HepG2 (cell line): Measurements from ENCODE around the gene NET1. TPM values are rescaled to one million over a fixed set of nuclear protein-coding genes. Genes with fewer than 3 reads are reported as not detected.

ENCODE experiments used
- ATAC-seq: fragments of 200-7000 bp; cut with Tn5 transposase; 3 replicates; pipeline ENCODE4 v1.9.1; 2020; ENCODE audit warnings: mild to moderate bottlenecking, moderate library complexity
- BruUV-seq: library from RNA; stranded (reverse); fragments of 400-500 nt; replicated peaks from 2 replicates; lab custom pipeline; 2021; lab: Mats Ljungman, UMichigan
- CTCF ChIA-PET: fragments of 300-600 bp; formaldehyde crosslinking; extraction: SDS; loops from one replicate; lab custom pipeline; 2021; ENCODE audit warnings: low total read pairs, inconsistent platforms, low intra/inter-chr PET ratio; lab: Yijun Ruan, JAX
- POLR2A ChIA-PET: fragments of 350-600 bp; sonication (Branson Sonifier 250); formaldehyde crosslinking; loops from one replicate; lab custom pipeline; 2020; ENCODE audit warnings: antibody characterized with exemption, inconsistent platforms; lab: Yijun Ruan, JAX
- DNase-seq: peaks from one replicate; pipeline ENCODE4 v3.0.0-alpha.2; 2015; ENCODE audit warnings: low spot score
- FAIRE-seq: peaks from 3 replicates; lab custom pipeline; 2011; peaks lifted over from hg19 to GRCh38; lab: Jason Lieb, UNC
- H2AFZ ChIP-seq: one replicate; pipeline ENCODE4 v1.6.1; 2011; ENCODE audit warnings: low read length, inconsistent platforms
- H3K27ac ChIP-seq: fragments of 300-600 bp; 3 replicates; pipeline ENCODE4 v1.8.0; 2011; ENCODE audit warnings: mixed run types, mild to moderate bottlenecking, mixed read lengths, low read length, inconsistent platforms; ENCODE audit not compliant: insufficient read depth; ENCODE audit errors: extremely low read length
- H3K27me3 ChIP-seq, 2 experiments: fragments of 200-600 bp in 1 of 2; 2 replicates in 1 of 2; 3 replicates in 1 of 2; pipeline versions ENCODE4 v1.6.0 to v1.8.0; 2011; ENCODE audit warnings: low read length in 2 of 2, mild to moderate bottlenecking in 2 of 2, moderate library complexity in 2 of 2, inconsistent platforms in 1 of 2; ENCODE audit not compliant: insufficient read depth in 2 of 2, control insufficient read depth in 1 of 2
- H3K36me3 ChIP-seq, 2 experiments: fragments of 200-600 bp in 1 of 2; replicated peaks in 1 of 2; 2 replicates in 1 of 2; 3 replicates in 1 of 2; pipeline versions ENCODE4 v1.5.1 to v1.8.0; 2011; ENCODE audit warnings: low read length in 2 of 2, inconsistent platforms in 1 of 2; ENCODE audit not compliant: insufficient read depth in 2 of 2, control insufficient read depth in 1 of 2
- H3K4me1 ChIP-seq: 2 replicates; pipeline ENCODE4 v1.5.1; 2012; ENCODE audit warnings: low read length, inconsistent platforms; ENCODE audit not compliant: insufficient read depth
- H3K4me2 ChIP-seq: 2 replicates; pipeline ENCODE4 v1.6.0; 2011; ENCODE audit warnings: low read depth, low read length, inconsistent platforms
- H3K4me3 ChIP-seq, 3 experiments: fragments of 200-600 bp in 1 of 3; sonication (generic), shearing (Covaris generic) in 1 of 3; replicated peaks in 1 of 3; 2 replicates each; pipeline ENCODE4 v1.5.1; 2011 to 2016; ENCODE audit warnings: low read length in 3 of 3, inconsistent platforms in 2 of 3, low read depth in 2 of 3, mild to moderate bottlenecking in 2 of 3, control low read depth in 1 of 3, mixed read lengths in 1 of 3; ENCODE audit not compliant: insufficient read depth in 1 of 3
- H3K79me2 ChIP-seq: one replicate; pipeline ENCODE4 v1.6.1; 2011; ENCODE audit warnings: low read length, inconsistent platforms; ENCODE audit not compliant: insufficient read depth
- H3K9ac ChIP-seq: 2 replicates; pipeline ENCODE4 v1.6.0; 2011; ENCODE audit warnings: mild to moderate bottlenecking, low read depth, low read length, inconsistent platforms; ENCODE audit not compliant: insufficient read depth
- H3K9me3 ChIP-seq: 2 replicates; pipeline ENCODE4 v1.5.1; 2012; ENCODE audit warnings: mild to moderate bottlenecking, low read length
- H4K20me1 ChIP-seq: 2 replicates; pipeline ENCODE4 v1.6.0; 2011; ENCODE audit warnings: inconsistent platforms, mild to moderate bottlenecking, low read length, moderate library complexity; ENCODE audit not compliant: insufficient read depth
- HNRNPL ChIP-seq: fragments of 200-400 bp; formaldehyde crosslinking; IDR thresholded peaks from 2 replicates; pipeline ENCODE4 v1.6.1; 2017; ENCODE audit warnings: mild to moderate bottlenecking, low read depth, low read length
- ZIK1 ChIP-seq: sonication (generic); formaldehyde crosslinking; IDR thresholded peaks from 2 replicates; pipeline ENCODE4 v1.5.0; 2020; ENCODE audit warnings: mild to moderate bottlenecking, low read depth, missing genetic modification reagents, borderline replicate concordance
- ZNF138 ChIP-seq: sonication (generic); formaldehyde crosslinking; IDR thresholded peaks from 2 replicates; pipeline ENCODE4 v1.5.0; 2020; ENCODE audit warnings: mild to moderate bottlenecking, low read depth, missing genetic modification reagents
- WGBS: methylation state at CpG from one replicate; pipeline ENCODE4 v1.1.6; 2017; ENCODE audit warnings: low lambda C conversion rate; 5-methylcytosine and 5-hydroxymethylcytosine counted together
- in situ Hi-C: cut with HindIII; loops from 2 replicates; pipeline ENCODE4 v1.10.0; 2017; ENCODE audit warnings: low pct_unique_long_range_greater_than_20kb; ENCODE audit not compliant: extremely low pct_ligation_motif_present
- intact Hi-C: fragments of 100-400 bp; cut with micrococcal nuclease; formaldehyde crosslinking; loops from one replicate; pipeline ENCODE4 v1.10.0; 2022; ENCODE audit not compliant: unreplicated experiment
- polyA plus RNA-seq, 8 experiments: library from polyadenylated mRNA; depleted of rRNA in 3 of 8; stranded (reverse) in 7 of 8; unstranded in 1 of 8; fragments of >200 nt; fragmentation: Illumina TruSeq in 4 of 8; extraction: Trizol in 4 of 8; gene quantifications; 2 replicates each; pipeline versions ENCODE4 v1.2.1 to v1.2.3, GENCODE V29; 2011 to 2016; ENCODE audit warnings: low read depth in 4 of 8, missing spikeins in 1 of 8, mixed read lengths in 1 of 8; ENCODE audit not compliant: insufficient read depth in 1 of 8
- total RNA-seq, 5 experiments: library from RNA; depleted of rRNA; stranded (reverse); fragments of >200 nt; fragmentation: Illumina TruSeq; extraction: Trizol; gene quantifications; 2 replicates each; pipeline ENCODE4 v1.2.3, GENCODE V29; 2016; ENCODE audit warnings: low read depth in 1 of 5
- TF ChIP-seq, protein P1 (sequence below): sonication (generic); formaldehyde crosslinking; IDR thresholded peaks from 2 replicates; pipeline ENCODE4 v1.9.0; 2021; ENCODE audit warnings: mild to moderate bottlenecking, missing genetic modification reagents

NET1 gene
- total and polyA plus RNA-seq, 2 of the 13 experiments (the other 11 are each of a cell fraction or from before 2014, with no cell fraction given): 48.1 to 65.8 TPM

DNA sequence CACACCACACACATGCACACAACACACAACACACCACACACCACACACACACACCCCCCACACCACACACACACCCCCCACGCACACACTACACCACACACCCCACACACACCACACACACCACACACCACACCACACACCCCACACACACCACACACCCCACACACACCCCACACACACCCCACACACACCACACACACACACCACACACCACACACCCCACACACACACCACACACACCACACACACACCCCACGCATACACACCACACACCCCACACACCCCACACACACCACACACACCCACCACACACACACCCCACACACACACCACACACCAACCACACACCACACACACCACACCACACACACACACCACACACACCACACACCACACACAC lies 31.2 kb upstream of the NET1 start:
- BruUV-seq: no TSS peak
- FAIRE-seq (peak; percentile 89), ATAC-seq (no peak), DNase-seq (no peak)
- CTCF ChIA-PET: no interaction called here
- no peaks in the 10 kb centered on the region for H3K36me3 ChIP-seq
- intact Hi-C loops: loop anchor here (5.0 kb wide), 1 partner anchor 534 kb away; no protein-coding TSS in a partner anchor
- WGBS: 56% methylated on average over 2 of the region's 2 CpGs
- H3K4me1 ChIP-seq: 0 out of 2 replicates have a peak, but pooled peaks cover 6% of the 10 kb centered on the region
- no peak overlapping the region for H3K4me2 ChIP-seq
- H3K27ac ChIP-seq: no peak overlapping the region
- no peaks in the 10 kb centered on the region for H4K20me1 ChIP-seq
- TF ChIP-seq, protein P1, sequence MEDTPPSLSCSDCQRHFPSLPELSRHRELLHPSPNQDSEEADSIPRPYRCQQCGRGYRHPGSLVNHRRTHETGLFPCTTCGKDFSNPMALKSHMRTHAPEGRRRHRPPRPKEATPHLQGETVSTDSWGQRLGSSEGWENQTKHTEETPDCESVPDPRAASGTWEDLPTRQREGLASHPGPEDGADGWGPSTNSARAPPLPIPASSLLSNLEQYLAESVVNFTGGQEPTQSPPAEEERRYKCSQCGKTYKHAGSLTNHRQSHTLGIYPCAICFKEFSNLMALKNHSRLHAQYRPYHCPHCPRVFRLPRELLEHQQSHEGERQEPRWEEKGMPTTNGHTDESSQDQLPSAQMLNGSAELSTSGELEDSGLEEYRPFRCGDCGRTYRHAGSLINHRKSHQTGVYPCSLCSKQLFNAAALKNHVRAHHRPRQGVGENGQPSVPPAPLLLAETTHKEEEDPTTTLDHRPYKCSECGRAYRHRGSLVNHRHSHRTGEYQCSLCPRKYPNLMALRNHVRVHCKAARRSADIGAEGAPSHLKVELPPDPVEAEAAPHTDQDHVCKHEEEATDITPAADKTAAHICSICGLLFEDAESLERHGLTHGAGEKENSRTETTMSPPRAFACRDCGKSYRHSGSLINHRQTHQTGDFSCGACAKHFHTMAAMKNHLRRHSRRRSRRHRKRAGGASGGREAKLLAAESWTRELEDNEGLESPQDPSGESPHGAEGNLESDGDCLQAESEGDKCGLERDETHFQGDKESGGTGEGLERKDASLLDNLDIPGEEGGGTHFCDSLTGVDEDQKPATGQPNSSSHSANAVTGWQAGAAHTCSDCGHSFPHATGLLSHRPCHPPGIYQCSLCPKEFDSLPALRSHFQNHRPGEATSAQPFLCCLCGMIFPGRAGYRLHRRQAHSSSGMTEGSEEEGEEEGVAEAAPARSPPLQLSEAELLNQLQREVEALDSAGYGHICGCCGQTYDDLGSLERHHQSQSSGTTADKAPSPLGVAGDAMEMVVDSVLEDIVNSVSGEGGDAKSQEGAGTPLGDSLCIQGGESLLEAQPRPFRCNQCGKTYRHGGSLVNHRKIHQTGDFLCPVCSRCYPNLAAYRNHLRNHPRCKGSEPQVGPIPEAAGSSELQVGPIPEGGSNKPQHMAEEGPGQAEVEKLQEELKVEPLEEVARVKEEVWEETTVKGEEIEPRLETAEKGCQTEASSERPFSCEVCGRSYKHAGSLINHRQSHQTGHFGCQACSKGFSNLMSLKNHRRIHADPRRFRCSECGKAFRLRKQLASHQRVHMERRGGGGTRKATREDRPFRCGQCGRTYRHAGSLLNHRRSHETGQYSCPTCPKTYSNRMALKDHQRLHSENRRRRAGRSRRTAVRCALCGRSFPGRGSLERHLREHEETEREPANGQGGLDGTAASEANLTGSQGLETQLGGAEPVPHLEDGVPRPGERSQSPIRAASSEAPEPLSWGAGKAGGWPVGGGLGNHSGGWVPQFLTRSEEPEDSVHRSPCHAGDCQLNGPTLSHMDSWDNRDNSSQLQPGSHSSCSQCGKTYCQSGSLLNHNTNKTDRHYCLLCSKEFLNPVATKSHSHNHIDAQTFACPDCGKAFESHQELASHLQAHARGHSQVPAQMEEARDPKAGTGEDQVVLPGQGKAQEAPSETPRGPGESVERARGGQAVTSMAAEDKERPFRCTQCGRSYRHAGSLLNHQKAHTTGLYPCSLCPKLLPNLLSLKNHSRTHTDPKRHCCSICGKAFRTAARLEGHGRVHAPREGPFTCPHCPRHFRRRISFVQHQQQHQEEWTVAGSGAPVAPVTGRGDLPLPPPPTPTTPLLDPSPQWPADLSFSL: peak; percentile 82; the same call in 1 of the 2 replicates
- TF ChIP-seq HNRNPL: peak; percentile 81
- no peak for TF ChIP-seq ZNF138
- TF ChIP-seq ZIK1: no peak
- H3K9ac ChIP-seq: no peak overlapping the region
- H3K27me3 ChIP-seq: no peaks in the 10 kb centered on the region
- no peaks in the 10 kb centered on the region for H3K79me2 ChIP-seq
- H3K9me3 ChIP-seq: no peaks in the 10 kb centered on the region
- no peak overlapping the region for H3K4me3 ChIP-seq
- no peak overlapping the region for H2AFZ ChIP-seq
- in situ Hi-C loops: loop anchor here (10.0 to 25.0 kb wide), 2 partner anchors 396 to 544 kb away; partner anchors contain the start of gene AKR1E2
- POLR2A ChIA-PET: no interaction called here
